GM18909 (cell line): Measurements from ENCODE around the gene FAM237A.

ENCODE experiments used
- ATAC-seq: cut with Tn5 transposase; IDR thresholded peaks from one replicate; pipeline ENCODE4 v1.9.1; 2021; ENCODE audit warnings: mild to moderate bottlenecking; ENCODE audit not compliant: unreplicated experiment, poor library complexity

FAM237A gene

DNA sequence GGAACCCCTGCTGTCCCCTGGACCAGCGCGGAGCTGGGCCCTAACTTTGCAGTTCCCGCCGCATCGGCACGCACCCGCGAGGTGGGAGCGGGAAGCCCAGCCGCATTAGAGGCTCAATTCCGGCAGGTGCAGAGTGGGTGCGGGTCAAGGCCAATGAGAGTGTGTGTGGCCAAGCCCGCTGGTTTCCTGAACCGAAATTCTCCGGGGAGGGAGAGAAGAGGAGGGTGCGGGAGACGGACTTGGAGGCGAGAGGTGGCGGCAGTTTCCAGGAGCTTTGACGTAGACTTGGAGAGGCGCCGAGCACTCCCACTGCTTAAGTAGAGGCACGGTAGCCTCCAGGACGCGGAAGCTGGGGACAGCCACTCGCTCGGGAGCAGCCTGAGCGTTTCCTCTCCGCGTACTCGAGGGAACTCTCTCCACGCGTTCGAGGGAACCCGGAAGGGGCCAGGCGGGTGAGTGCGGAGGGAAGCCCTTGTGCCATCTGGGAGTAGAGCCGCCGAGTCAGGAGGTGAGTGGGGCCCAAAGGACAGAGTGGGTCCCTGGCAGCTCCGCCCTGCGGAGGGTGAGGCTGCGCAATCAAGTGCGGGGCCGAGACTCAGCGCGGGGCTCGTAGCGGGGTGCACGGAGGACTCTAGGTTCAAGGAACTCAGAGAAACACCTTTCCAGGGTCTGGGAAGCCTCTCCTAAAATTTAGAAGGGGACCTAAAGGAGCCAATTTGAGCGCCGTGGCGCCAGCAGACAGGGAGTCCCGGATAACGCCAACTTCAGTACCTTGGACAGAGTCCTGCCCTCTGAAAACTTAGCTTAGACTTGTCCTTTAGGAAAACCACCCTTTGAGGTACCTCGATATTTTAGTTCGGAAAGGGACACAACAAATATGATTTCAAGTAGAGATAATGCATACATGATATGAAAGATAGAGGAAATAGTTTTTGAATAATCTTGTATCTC, at the start of gene FAM237A:
Gene FAM237A (plus strand): TSS at position 413 of the 951 bp plus-strand sequence. CDS start 1,750 bp downstream, outside the sequence.
- no peak for ATAC-seq

DNA sequence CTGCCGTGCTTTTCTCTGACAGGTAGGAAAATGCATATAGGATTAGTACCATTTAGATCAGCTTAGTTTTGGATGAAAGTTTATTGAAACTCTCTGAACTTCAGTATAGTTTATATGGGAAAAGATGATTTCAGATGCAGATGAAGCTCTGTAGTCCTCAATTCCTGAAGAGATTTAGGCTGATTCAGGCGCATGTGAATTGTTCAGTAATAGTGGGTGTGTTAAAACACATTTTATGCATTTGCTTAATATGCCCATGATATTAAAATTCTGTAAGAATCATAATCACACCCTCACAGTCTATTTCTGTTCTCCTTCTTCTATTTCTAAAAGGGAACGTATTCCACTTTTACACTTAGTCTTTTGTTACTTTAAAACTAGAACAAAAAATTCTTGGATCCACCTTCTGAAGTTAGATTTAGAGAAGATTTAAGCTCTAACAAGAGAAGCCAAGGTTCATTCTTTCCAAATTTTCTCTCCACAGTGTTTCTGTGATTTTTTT, 44.5 kb upstream of the FAM237A start:
- no peak for ATAC-seq

DNA sequence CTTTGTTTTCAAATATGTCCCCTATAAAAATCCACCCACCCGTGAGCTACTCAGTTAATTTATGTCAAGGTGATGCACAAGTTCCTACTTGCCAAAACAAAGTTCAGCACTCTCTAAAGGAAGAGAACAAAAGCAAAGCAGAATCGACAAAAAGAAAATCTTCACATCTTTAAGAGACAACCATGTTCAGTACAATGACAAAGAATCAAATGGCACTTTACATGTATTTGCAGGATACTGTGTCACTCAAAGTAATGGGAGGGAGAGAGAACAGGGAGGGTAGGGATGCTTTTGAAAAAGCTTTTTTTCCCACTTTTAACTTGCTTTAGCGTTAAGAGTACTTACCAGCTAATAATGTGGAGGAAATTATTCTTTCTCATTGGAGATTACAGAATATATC, 39.0 kb upstream of the FAM237A start:
- no peak for ATAC-seq

DNA sequence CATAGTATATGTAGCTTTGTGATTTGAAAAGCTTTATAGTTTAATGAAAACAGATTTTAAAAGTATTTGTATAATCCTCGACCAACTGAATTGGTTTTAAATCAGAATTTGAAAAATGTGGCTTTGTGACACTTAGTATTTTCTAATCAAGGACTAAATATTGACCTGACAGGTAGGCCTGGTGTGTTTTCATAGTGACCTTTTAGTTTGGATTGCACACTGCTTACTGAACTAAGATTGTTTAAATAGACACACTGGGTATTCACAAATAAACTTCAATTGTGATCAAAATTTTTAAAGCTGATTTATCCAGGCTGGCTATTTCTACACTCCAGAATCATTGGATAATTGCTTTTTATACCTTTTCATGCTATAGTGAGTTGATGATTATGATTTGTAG, 31.8 kb upstream of the FAM237A start:
- ATAC-seq, result no peak

DNA sequence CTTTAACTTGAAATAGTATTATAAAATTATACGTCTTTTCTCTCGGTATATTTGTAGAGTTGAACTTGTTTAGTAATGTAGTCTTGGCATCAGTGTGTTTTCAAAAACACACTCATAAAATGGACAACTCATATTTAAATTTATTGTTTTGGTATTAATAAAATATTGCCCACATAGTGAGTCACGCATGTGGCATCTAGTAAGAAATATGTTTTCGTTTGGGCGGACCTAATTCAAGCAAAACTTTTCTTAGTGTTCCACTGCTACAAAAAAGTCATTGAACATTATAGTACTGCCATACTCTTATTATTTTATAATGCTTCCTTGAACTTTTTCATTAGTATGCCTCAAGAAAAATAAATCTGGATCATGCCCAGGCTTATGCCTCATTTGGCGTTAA, 31.1 kb upstream of the FAM237A start:
- ATAC-seq, result no peak

DNA sequence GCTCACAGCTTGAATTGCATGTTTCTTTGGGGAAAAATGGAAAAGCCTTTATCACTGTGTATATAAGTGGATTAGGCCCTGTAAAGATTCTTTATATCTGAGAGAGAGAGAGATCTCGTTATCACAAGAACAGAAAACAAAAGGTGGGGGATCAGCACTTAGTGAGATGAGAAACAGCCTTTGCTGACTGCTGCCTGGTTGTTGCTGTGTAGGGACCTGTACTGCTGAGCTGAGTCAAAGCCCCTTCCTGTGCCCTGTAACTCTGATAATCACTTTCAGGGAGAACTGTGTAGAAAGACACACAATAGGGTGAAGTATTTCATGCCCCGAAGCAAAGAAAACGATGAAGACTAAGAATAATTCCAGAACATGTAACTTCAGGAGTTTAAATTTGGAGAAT, 30.6 kb upstream of the FAM237A start:
- ATAC-seq, result no peak

DNA sequence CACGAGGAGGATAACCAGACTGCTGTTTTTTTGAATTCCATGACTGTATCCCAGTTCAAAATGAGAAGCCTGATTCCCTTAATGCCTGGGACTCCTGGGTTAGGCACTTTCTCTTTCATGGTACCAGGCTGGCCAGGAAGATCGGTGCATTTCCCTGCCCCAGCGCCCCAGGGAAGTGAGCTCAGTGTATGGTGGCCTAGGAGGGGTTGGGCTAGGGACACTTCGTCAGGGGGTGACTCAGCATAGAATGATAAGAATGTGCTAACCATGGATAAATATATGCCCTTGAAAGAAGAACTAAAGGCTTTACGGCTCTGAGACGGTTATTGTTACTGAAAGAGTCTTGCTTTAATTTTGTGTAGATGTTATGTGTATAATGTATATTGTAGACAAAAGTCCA, 27.5 kb upstream of the FAM237A start:
- ATAC-seq, result no peak

DNA sequence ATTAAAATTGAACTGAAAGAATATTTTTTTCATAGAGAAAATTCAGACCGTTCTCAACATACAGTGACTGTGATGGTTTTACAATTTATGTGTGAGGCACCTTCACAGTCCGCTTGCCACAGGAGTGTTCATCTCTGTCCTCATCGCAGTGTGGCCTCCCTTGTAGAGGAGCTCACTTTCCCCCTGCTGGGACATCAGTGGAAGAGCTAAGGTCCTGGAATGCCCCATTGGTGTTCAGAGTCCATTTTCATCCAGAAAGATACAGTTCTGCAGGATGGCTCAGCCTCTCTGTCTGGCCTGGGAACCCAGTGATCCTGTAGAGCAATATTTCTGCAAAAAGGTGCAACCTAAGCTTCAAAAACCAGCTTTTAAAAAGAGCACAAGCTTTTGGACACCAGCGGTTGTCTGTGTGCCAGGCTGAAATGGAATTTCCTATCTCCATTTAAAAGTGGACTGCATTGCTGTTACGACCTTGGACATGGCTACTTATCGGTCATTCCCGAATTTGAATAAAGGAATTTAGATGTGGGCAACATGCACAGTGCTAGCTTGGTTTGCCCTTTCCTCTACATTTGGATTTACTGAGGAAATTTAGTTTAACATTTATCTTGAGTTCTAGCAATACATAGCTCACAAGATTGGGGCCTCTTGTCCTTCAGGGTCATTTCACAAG, 26.7 kb upstream of the FAM237A start:
- no peak for ATAC-seq

DNA sequence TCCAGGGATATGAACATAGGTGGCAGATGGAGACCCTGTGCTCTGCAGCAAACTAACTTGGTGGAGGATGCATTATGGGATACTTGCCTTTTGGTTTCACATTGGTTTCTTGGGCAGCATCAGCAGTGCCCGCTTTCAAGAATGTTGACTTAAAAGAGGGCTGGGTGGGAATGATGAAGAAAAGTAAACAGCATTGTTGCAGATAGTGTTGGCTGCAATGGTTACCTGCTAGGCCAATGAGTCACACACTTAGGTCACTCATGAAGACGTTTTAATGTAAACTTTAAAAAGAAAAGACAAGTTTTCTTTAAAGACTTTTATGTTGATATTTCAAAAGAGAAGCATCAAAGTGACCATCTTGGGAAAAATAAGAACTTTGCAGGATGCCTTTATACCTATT, 26.1 kb upstream of the FAM237A start:
- no peak for ATAC-seq

DNA sequence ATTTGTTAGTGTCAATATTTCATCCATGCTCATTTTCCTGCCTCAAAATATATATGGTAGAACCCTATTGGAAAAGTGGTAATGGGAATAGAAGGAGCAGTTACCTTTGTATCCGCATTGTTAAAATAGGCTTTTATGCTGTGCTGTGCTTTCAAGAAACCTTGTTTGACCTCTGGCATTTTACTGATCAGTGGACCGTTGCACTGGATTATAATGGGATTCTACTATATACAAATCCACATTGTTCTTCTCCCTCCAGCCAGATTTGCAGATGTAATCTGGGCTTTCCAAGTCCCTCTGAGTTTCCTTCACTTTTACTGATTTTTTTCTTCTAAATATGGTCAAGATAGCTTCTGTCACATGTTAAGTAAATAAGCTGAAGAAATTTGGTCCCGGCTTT, 23.3 kb upstream of the FAM237A start:
- no peak for ATAC-seq

DNA sequence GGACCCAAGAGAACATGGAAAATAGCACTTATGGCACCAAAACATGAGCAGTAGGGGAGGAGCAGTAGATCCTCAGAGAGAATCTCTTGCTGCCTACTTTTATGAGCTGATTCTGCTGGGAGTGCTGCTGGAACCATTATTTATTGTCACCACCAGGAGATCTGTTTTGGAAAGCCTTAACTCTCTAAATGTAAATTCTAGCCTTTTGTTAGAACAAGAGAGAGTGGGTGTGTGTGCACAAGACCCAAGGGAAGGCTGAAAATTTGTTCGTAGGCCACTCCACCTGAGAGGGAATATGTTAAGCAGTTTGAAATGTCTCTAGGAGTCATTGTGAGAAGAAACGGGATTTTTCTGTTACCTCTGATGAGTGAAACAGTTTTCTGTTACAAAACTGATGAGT, 16.2 kb upstream of the FAM237A start:
- no peak for ATAC-seq

DNA sequence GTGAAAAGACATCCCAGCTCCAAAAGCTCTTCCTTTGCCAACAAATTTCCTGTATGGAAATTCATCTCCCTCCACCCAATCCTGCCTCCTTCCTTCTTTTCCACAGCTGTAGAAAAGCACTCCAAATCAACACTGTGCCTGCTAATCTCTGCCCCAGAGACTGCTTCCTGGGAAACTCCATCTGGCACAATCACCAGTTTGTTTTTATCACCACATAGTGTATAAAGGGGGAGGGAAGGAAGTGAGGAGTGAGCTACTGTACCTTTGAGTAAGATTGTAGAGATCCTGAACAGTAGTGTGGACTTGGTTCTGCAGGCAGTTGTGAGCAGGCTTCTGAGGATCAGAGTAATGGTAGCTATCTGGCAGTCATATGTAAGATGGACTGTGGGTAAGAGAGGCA, 14.7 kb upstream of the FAM237A start:
- no peak for ATAC-seq

DNA sequence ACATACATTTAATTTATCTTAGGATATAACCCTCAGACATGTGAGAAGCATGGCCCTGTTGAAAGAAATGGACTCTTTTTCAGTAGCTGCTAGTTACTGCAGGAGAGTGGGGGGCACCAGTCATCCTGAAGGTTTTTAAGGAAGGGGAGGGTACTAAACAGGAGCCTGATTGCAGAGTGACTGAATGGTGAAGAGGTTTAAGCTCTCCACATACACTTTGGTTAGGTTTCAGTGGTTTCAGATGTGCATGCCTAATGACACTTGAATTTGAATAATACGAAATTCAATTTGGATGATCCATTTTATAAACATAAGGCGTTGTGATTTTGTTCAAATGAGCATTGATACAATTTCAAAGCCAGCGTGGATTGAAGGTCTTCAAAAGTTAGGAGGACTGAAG, 10.9 kb upstream of the FAM237A start:
- ATAC-seq, result no peak

DNA sequence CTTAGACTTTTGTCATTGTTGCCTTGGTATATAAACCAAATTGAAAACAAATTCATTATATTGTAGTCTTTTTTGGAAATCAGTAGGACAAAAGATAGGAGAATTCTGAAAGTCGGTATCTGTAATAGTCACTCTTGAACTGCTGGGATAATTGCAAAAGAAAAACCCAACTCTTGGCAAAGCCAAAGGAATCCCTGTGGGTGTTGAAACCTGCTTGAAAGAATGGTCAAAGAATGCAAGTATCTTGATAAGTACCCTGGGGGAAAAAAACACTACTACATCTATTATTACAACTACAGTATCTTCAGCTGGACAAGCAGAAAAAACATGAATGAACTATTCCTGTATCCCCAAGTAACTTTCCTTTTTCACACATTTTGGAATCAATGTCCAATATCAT, 7.3 kb upstream of the FAM237A start:
- ATAC-seq, result no peak

DNA sequence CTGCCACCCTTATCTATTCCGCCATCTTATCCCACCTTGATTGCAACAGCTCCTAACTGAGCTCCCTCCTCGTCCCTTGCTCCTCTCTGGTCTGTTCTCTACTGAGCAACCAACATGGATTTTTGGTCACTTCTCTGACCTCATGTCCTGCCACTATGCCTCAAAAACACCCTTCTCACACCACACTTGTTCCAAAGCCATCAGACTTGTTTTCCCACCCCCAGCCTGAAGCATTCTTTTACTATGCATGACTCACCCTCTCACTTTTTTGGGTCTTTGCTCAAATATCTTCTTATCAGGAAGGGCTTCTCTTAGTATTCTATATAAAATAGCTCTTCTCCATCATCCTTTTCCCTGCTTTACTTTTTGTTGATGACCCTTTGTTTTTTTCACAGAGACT, 2.7 kb upstream of the FAM237A start:
- ATAC-seq, result no peak

DNA sequence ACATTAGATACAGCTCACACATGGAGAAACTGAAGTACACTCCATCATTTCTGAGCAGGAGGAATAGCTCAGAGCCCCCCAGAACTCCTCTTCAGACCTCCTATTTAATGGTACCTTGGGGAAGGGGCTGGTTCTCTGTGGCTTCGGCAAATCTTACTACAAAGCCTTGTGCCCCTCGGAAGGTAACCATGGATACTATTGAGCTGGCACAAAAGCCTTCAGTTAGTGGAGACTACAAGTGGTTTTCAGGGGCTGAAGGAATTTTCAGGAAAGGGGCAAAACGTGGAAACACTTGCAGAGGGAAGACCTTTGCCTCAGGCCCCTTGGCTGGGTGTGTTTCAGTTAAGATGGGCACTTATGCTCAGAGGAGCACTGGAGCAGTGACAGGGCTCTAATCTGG, 1.1 kb upstream of the FAM237A start:
- no peak for ATAC-seq

DNA sequence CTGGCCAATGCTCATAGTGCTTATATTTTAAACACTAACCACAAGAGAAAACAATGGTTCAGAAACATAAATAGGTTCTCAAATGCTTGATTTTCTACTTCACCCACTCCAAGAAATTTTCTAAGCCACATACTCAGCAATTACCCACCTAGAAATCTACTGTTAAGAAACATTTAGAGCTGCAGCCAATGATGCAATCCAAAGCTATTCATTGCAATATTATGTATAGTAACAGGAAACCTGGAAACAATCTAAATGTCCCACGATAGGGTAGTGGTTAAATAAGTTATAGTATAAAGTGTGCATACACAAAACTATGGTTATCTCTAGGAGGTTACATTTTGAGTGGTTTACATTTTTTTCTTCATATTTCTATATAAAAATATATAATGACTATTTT, 5.7 kb downstream of the FAM237A start:
- ATAC-seq, result no peak

DNA sequence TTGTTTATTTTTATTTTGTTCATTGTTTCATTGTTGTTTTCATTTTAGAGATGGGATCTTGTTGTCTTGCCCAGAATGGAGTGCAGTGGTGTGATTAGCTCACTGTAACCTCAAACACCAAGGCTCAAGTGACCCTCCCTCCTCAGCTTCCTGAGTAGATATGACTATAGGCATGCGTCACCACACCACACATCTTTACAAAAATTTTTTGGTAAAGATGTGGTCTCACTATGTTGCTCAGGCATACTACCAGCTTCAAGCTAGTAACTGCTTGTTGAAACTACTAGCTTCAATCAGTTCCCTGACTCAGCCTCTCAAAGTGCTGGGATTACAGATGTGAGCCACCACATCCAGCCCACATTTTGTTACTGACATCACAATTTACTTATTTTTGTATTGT, 14.8 kb downstream of the FAM237A start:
- no peak for ATAC-seq

DNA sequence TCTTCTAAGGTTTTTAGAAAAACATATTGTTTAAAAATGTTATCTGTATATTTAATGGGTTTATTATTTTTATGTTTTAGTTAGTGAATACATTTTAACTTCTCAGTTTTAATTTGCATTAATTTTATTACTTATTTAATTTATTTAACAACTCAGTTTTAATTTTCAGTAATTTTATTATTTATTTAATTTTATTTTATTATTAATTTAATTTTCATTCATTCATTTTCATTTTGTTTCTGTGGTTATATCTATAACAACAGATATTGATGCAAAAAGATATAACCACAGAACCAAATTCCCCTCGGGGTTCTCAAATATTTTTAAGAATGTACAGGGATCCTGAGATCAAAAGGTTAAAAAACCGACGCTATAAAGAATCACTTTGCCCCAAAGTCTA, 23.0 kb downstream of the FAM237A start:
- no peak for ATAC-seq

DNA sequence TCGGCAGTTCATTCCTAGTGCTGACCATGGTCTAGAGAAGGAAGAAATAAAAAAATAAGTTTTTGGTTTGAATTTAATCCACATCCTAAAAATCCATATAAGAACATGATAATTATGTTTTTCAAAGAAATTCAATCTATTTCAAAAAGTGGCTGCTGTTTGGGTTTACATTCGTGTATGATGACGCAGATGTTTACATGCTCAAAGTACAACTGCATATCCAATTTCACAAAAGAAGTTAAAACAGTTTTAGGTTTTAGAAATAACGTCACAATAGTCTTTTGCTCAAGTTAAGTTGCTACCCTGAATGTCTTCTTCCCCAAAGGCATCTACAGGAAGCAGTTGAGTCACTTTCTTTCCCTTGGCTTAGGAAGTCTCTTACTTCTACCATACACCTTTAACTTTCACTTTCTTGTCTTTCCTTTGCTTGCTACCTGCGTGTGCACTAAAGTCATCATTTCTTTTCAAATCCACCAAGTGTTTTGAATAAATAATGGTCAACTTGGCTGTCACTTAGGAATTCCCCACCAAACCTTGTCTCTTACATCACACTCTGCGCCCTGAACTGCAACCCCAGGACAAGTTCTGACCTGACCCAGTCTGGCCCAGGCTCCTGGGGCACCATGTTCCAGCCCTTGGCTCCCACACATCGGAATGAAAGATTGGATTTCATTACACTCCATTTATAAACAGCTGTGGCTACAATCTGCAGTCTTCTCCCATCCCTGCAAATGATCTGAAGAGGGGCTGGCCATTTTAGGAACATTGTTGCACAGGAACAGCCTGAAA, 28.4 kb downstream of the FAM237A start:
- no peak for ATAC-seq

DNA sequence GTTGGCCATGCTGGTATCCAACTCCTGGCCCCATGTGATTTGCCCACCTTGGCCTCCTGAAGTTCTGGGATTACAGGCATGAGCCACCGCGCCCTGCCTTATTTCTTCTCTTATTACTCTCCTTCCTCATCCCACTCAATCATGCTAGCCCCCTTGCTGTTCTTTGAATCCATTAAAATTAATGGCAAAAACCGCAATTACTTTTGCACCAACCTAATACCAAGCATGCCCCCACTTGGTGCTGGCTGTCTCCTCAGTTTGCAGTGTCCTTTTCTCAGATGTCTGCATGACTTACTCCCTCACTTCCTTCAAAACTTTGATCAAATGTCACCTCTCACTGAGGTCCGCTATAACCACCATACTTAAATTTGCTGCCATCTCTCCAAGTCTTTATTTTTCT, 41.3 kb downstream of the FAM237A start:
- ATAC-seq, result no peak
